Suprapubic skin (tissue), 4 donors: Measurements from ENCODE around the gene GADD45G. TPM values are rescaled to one million over a fixed set of nuclear protein-coding genes. Genes with fewer than 3 reads are reported as not detected.

Experiments used
- DNase-seq, 2 donors: peaks; one replicate each; pipeline ENCODE4 v3.0.0-alpha.2; 2019; ENCODE audit warnings: low spot score in 2 of 2
- H3K27ac ChIP-seq: fragments of 200-600 bp; sonication (generic); one replicate; pipeline ENCODE4 v1.5.1; 2019
- H3K27me3 ChIP-seq: fragments of 200-600 bp; sonication (generic); one replicate; pipeline ENCODE4 v1.5.1; 2019
- H3K36me3 ChIP-seq: fragments of 200-600 bp; sonication (generic); one replicate; pipeline ENCODE4 v1.5.1; 2019
- H3K4me1 ChIP-seq: fragments of 200-600 bp; sonication (generic); one replicate; pipeline ENCODE4 v1.5.1; 2019
- H3K4me3 ChIP-seq: fragments of 200-600 bp; sonication (generic); one replicate; pipeline ENCODE4 v1.5.1; 2019; ENCODE audit warnings: mild to moderate bottlenecking
- H3K9me3 ChIP-seq: fragments of 200-600 bp; sonication (generic); one replicate; pipeline ENCODE4 v1.5.1; 2019
- CTCF ChIP-seq, 2 donors: fragments of 200-600 bp in 1 of 2; fragments of 450-650 bp in 1 of 2; sonication (generic) in 1 of 2; IDR thresholded peaks; one replicate each; pipeline ENCODE4 v1.5.1; 2016 to 2019; ENCODE audit warnings: antibody characterized with exemption in 2 of 2, mild to moderate bottlenecking in 1 of 2, moderate library complexity in 1 of 2
- EP300 ChIP-seq: sonication (generic); formaldehyde crosslinking; IDR thresholded peaks from one replicate; pipeline ENCODE4 v1.6.1; 2017; ENCODE audit warnings: antibody characterized with exemption
- POLR2A ChIP-seq, 2 donors: fragments of 450-650 bp; IDR thresholded peaks; one replicate each; pipeline ENCODE4 v1.6.1; 2017; ENCODE audit warnings: antibody characterized with exemption in 2 of 2, mild to moderate bottlenecking in 2 of 2, moderate library complexity in 2 of 2
- POLR2AphosphoS5 ChIP-seq, 3 donors: sonication (generic); formaldehyde crosslinking; IDR thresholded peaks; one replicate each; pipeline ENCODE4 v1.6.1; 2017; ENCODE audit warnings: antibody characterized with exemption in 3 of 3
- WGBS: methylation state at CpG from one replicate; pipeline ENCODE4 v1.1.5; 2018; 5-methylcytosine and 5-hydroxymethylcytosine counted together
- total RNA-seq, 4 donors: library from RNA; depleted of rRNA; stranded (reverse); fragments of >200 nt; gene quantifications; one replicate each; pipeline ENCODE4 v1.1.0, GENCODE V29; 2016

Gene GADD45G
- total RNA-seq, 4 donors from 2014 or later, result 4.6 to 9.7 (median 6.2) TPM

- peaks cover 13% of the 10 kb centered on the region for H3K4me1 ChIP-seq
- no peaks in the 10 kb centered on the region for H3K27me3 ChIP-seq
- DNase-seq, result no peak
- no peaks in the 10 kb centered on the region for H3K36me3 ChIP-seq
- H3K27ac ChIP-seq, result no peak overlapping the region
- no peaks in the 10 kb centered on the region for H3K9me3 ChIP-seq
- WGBS, result 96% methylated on average over 5 of the region's 6 CpGs
- H3K4me3 ChIP-seq, result no peak overlapping the region
- no peak for TF ChIP-seq EP300
- no peak for TF ChIP-seq POLR2AphosphoS5 (IDR thresholded peaks at IDR 0.05)
- no peak for TF ChIP-seq POLR2A (IDR thresholded peaks at IDR 0.05)
- no peak for TF ChIP-seq CTCF (IDR thresholded peaks at IDR 0.05)
Measured at GRCh38 chr9:89633404-89633803, 28.6 kb downstream of the GADD45G start.

GRCh38 chr9:89633920-89634319, 29.1 kb downstream of the GADD45G start:
- Histone ChIP-seq H3K4me1 (peaks cover 16% of the 10 kb centered on the region), H3K27me3 (no peaks in the 10 kb centered on the region), H3K27ac (no peak overlapping the region), H3K4me3 (no peak overlapping the region), H3K9me3 (no peaks in the 10 kb centered on the region), H3K36me3 (no peaks in the 10 kb centered on the region)
- WGBS, result 95% methylated on average over 9 of the region's 9 CpGs
- no peak for TF ChIP-seq EP300
- TF ChIP-seq CTCF (IDR thresholded peaks at IDR 0.05), result no peak
- TF ChIP-seq POLR2AphosphoS5 (IDR thresholded peaks at IDR 0.05), result no peak
- TF ChIP-seq POLR2A (IDR thresholded peaks at IDR 0.05), result no peak
- no peak for DNase-seq

GRCh38 chr9:89634995-89635742, 30.4 kb downstream of the GADD45G start:
- Histone ChIP-seq H3K27ac (no peak overlapping the region), H3K27me3 (no peaks in the 10 kb centered on the region), H3K9me3 (no peaks in the 10 kb centered on the region), H3K36me3 (no peaks in the 10 kb centered on the region), H3K4me1 (peaks cover 28% of the 10 kb centered on the region), H3K4me3 (no peak overlapping the region)
- TF ChIP-seq EP300, result no peak
- TF ChIP-seq POLR2AphosphoS5 (IDR thresholded peaks at IDR 0.05), result no peak
- TF ChIP-seq POLR2A (IDR thresholded peaks at IDR 0.05), result no peak
- no peak for TF ChIP-seq CTCF (IDR thresholded peaks at IDR 0.05)
- DNase-seq, result no peak
- 43% methylated on average over 7 of the region's 7 CpGs for WGBS

- no peak overlapping the region for H3K27ac ChIP-seq
- no peaks in the 10 kb centered on the region for H3K9me3 ChIP-seq
- H3K36me3 ChIP-seq, result no peaks in the 10 kb centered on the region
- no peak overlapping the region for H3K4me3 ChIP-seq
- no peak for DNase-seq
- H3K4me1 ChIP-seq, result peaks cover 34% of the 10 kb centered on the region
- no peak for TF ChIP-seq POLR2A (IDR thresholded peaks at IDR 0.05)
- TF ChIP-seq POLR2AphosphoS5 (IDR thresholded peaks at IDR 0.05), result no peak
- no peak for TF ChIP-seq EP300
- no peak for TF ChIP-seq CTCF (IDR thresholded peaks at IDR 0.05)
- no peaks in the 10 kb centered on the region for H3K27me3 ChIP-seq
- no CpG with 5 or more reads among the region's 5 CpGs for WGBS
Measured at GRCh38 chr9:89635816-89636215, 31.0 kb downstream of the GADD45G start.

- no peaks in the 10 kb centered on the region for H3K9me3 ChIP-seq
- H3K4me3 ChIP-seq, result no peak overlapping the region
- H3K36me3 ChIP-seq, result no peaks in the 10 kb centered on the region
- H3K27me3 ChIP-seq, result no peaks in the 10 kb centered on the region
- H3K4me1 ChIP-seq, result peaks cover 34% of the 10 kb centered on the region
- H3K27ac ChIP-seq, result no peak overlapping the region
- TF ChIP-seq POLR2AphosphoS5 (IDR thresholded peaks at IDR 0.05), result no peak
- TF ChIP-seq POLR2A (IDR thresholded peaks at IDR 0.05), result no peak
- no peak for TF ChIP-seq EP300
- no peak for TF ChIP-seq CTCF (IDR thresholded peaks at IDR 0.05)
- 90% methylated on average over 5 of the region's 6 CpGs for WGBS
- DNase-seq, result no peak
Measured at GRCh38 chr9:89637787-89638186, 33.0 kb downstream of the GADD45G start.
